ENCODE measurements around the gene ADAP1.
A peak's percentile ranks its signal among the peaks of the same experiment; 100 is the strongest.

The ADAP1 gene

DNA sequence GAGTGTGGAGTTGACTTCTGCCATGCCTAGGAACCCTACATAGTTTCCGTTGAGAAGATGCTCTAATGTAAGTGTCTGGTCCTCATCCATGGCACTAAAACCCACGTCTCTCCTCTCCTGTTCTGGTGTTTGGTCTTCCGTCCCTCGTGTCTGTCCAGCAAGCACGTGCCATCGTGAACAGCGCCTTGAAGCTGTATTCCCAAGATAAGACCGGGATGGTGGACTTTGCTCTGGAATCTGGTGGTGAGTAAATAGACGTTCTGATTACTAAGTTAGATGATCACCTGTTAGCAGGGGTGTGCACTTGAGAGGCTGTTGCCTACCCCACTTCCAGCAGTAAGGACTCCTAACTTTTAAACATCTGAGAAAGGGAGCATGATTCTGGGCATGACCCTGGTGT lies 93.3 kb downstream of the ADAP1 start:
- H3K4me2 ChIP-seq, result no peak overlapping the region
- no peak overlapping the region for H3K27ac ChIP-seq
- H3K4me1 ChIP-seq, result peaks cover 0 to 6% (median 0%) of the 10 kb centered on the region in 10 experiments; a peak in 4 of 20 replicates
- TF ChIP-seq Cebpa-rat (IDR thresholded peaks at IDR 0.05), result no peak
- peaks cover 0 to 75% (median 11%) of the 10 kb centered on the region in 11 experiments; a peak in 12 of 22 replicates for H4K20me1 ChIP-seq
- no peaks in the 10 kb centered on the region for H3K27me3 ChIP-seq
- peaks cover 97 to 100% (median 99%) of the 10 kb centered on the region in 11 experiments for H3K36me3 ChIP-seq
- H3K9me3 ChIP-seq (replicated peaks in 1 of 11), result no peaks in the 10 kb centered on the region
- H3K9ac ChIP-seq, result no peak overlapping the region
- no peak overlapping the region for H3K4me3 ChIP-seq

- Histone ChIP-seq H3K4me2 (no peak overlapping the region), H3K9me3 (replicated peaks in 1 of 11) (no peaks in the 10 kb centered on the region), H4K20me1 (peaks cover 0 to 76% (median 15%) of the 10 kb centered on the region in 11 experiments; a peak in 12 of 22 replicates), H3K27me3 (no peaks in the 10 kb centered on the region), H3K4me1 (peaks cover 0 to 6% (median 0%) of the 10 kb centered on the region in 10 experiments; a peak in 4 of 20 replicates), H3K27ac (no peak overlapping the region), H3K36me3 (peaks cover 97 to 100% (median 99%) of the 10 kb centered on the region in 11 experiments), H3K4me3 (no peak overlapping the region), H3K9ac (no peak overlapping the region)
- no peak for TF ChIP-seq Cebpa-rat (IDR thresholded peaks at IDR 0.05)
These were observed 94.3 kb downstream of the ADAP1 start for GRCh38 chr7:860149-860548.

- peaks cover 98 to 100% (median 99%) of the 10 kb centered on the region in 11 experiments for H3K36me3 ChIP-seq
- H3K4me2 ChIP-seq, result no peak overlapping the region
- H3K27ac ChIP-seq, result no peak overlapping the region
- peaks cover 0 to 6% (median 0%) of the 10 kb centered on the region in 10 experiments; a peak in 4 of 20 replicates for H3K4me1 ChIP-seq
- H4K20me1 ChIP-seq, result peaks cover 0 to 82% (median 15%) of the 10 kb centered on the region in 11 experiments; a peak in 13 of 22 replicates
- no peak overlapping the region for H3K4me3 ChIP-seq
- H3K9me3 ChIP-seq (replicated peaks in 1 of 11), result no peaks in the 10 kb centered on the region
- no peak for TF ChIP-seq Cebpa-rat (IDR thresholded peaks at IDR 0.05)
- H3K9ac ChIP-seq, result no peak overlapping the region
- no peaks in the 10 kb centered on the region for H3K27me3 ChIP-seq
These were observed 95.0 kb downstream of the ADAP1 start for GRCh38 chr7:859359-860030.

- Histone ChIP-seq H3K27ac (no peak overlapping the region), H3K36me3 (peaks cover 99 to 100% (median 100%) of the 10 kb centered on the region in 11 experiments)
These were observed 96.8 kb downstream of the ADAP1 start for GRCh38 chr7:857661-858060.

GRCh38 chr7:856444-857095 lies 97.9 kb downstream of the ADAP1 start:
- Histone ChIP-seq H3K27me3 (no peaks in the 10 kb centered on the region), H3K4me3 (no peak overlapping the region), H4K20me1 (peaks cover 0 to 94% (median 29%) of the 10 kb centered on the region in 11 experiments; a peak in 18 of 22 replicates), H3K4me2 (no peak overlapping the region), H3K27ac (no peak overlapping the region), H3K9me3 (replicated peaks in 1 of 11) (no peaks in the 10 kb centered on the region), H3K4me1 (no peaks in the 10 kb centered on the region), H3K9ac (no peak overlapping the region), H3K36me3 (peaks cover 99 to 100% (median 100%) of the 10 kb centered on the region in 11 experiments)
- no peak for TF ChIP-seq Cebpa-rat (IDR thresholded peaks at IDR 0.05)

More at GRCh38 chr7:857661-858060, 96.8 kb downstream of the ADAP1 start:
- no peak overlapping the region for H3K4me3 ChIP-seq
- H3K9me3 ChIP-seq (replicated peaks in 1 of 11), result no peaks in the 10 kb centered on the region
- no peaks in the 10 kb centered on the region for H3K27me3 ChIP-seq
- H3K4me2 ChIP-seq, result no peak overlapping the region
- no peak for TF ChIP-seq Cebpa-rat (IDR thresholded peaks at IDR 0.05)
- no peak overlapping the region; a peak in 1 of 22 replicates for H3K9ac ChIP-seq
- peaks cover 0 to 90% (median 21%) of the 10 kb centered on the region in 11 experiments; a peak in 16 of 22 replicates for H4K20me1 ChIP-seq
- no peaks in the 10 kb centered on the region for H3K4me1 ChIP-seq

GRCh38 chr7:855686-856369 lies 98.7 kb downstream of the ADAP1 start:
- 0 out of 22 replicates have a peak overlapping the region, but pooled peaks of 1 of the 11 experiments have one; percentile 4 for H3K9ac ChIP-seq

DNA sequence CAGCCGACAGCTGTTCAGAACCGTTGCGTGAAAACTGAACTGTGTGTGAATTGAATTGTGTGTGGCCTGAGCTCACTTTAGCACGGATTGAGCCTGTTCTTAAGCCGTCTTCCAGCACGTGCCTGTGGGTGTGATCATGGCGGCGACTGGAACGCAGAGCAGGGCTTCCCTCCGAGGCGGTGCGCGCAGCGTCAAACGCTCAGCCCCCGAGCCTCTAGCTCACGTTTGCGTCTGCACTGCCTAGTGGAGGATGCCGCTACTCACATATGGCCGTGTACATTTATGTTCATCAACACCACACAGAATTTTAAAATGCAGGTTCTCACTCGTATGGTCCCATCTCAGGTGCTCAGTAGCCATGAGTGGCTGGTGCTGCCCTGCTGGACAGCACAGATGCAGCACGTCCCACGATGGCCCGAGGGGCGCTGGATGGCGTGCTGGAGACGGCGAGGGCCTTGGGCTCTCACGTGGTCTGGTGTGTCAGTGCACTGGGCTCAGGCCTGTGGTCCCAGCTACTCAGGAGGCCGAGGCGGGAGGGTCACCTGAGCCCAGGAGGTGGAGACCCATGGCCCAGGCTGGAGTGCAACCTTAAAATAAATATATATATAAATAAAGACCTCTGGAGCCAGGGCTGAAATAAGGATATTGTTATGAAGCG lies 100.2 kb downstream of the ADAP1 start:
- H3K9me3 ChIP-seq (replicated peaks in 1 of 11), result no peaks in the 10 kb centered on the region
- H4K20me1 ChIP-seq, result peaks cover 4 to 94% (median 41%) of the 10 kb centered on the region in 11 experiments; a peak in 20 of 22 replicates
- peaks cover 100% of the 10 kb centered on the region in 11 experiments for H3K36me3 ChIP-seq
- H3K27me3 ChIP-seq, result no peaks in the 10 kb centered on the region
- H3K4me1 ChIP-seq, result no peaks in the 10 kb centered on the region
- H3K9ac ChIP-seq, result no peak overlapping the region
- H3K4me2 ChIP-seq, result no peak overlapping the region
- no peak overlapping the region for H3K27ac ChIP-seq
- TF ChIP-seq Cebpa-rat (IDR thresholded peaks at IDR 0.05), result no peak
- no peak overlapping the region for H3K4me3 ChIP-seq

More at GRCh38 chr7:855686-856369, 98.7 kb downstream of the ADAP1 start:
- Histone ChIP-seq H4K20me1 (peaks cover 3 to 94% (median 36%) of the 10 kb centered on the region in 11 experiments; a peak in 20 of 22 replicates), H3K27me3 (no peaks in the 10 kb centered on the region), H3K36me3 (peaks cover 99 to 100% (median 100%) of the 10 kb centered on the region in 11 experiments), H3K9me3 (replicated peaks in 1 of 11) (no peaks in the 10 kb centered on the region), H3K27ac (no peak overlapping the region), H3K4me2 (no peak overlapping the region), H3K4me3 (no peak overlapping the region), H3K4me1 (no peaks in the 10 kb centered on the region)
- TF ChIP-seq Cebpa-rat (IDR thresholded peaks at IDR 0.05), result no peak

GRCh38 chr7:853366-854117 lies 100.9 kb downstream of the ADAP1 start:
- Histone ChIP-seq H3K27ac (no peak overlapping the region), H3K36me3 (peaks cover 99 to 100% (median 100%) of the 10 kb centered on the region in 11 experiments), H3K9ac (no peak overlapping the region)

More at GRCh38 chr7:853366-854117, 100.9 kb downstream of the ADAP1 start:
- Histone ChIP-seq H3K4me2 (no peak overlapping the region), H3K4me1 (no peaks in the 10 kb centered on the region), H4K20me1 (peaks cover 4 to 96% (median 46%) of the 10 kb centered on the region in 11 experiments; a peak in 21 of 22 replicates), H3K4me3 (no peak overlapping the region), H3K9me3 (replicated peaks in 1 of 11) (no peaks in the 10 kb centered on the region), H3K27me3 (no peaks in the 10 kb centered on the region)
- no peak for TF ChIP-seq Cebpa-rat (IDR thresholded peaks at IDR 0.05)

Measured in BLaER1 treated with 17β-estradiol and CSF1 and Interleukin-3, amounts not matched to agents 10 nM and 100 nM (cell line).